Activated CD8-positive, alpha-beta T cell treated with anti-CD3 and anti-CD28 coated beads, Interleukin-2, amount 10 ng/mL, durations not matched to agents 7 days and 5 days (primary cell): ENCODE results near the gene RABGEF1. TPM values are rescaled to one million over a fixed set of nuclear protein-coding genes. Genes with fewer than 3 reads are reported as not detected.
"Not testable (repeated sequence)": the region's sequence is repeated elsewhere in the genome, so short reads cannot be mapped to it uniquely, and the experiment has no call there.

Experiments
- ATAC-seq: fragments of 150-1000 bp; cut with Tn5 transposase; one replicate; pipeline ENCODE4 v1.10.0; 2021; ENCODE audit warnings: moderate library complexity
- CTCF ChIA-PET: fragments of 350-600 bp; sonication (Branson Sonifier 250); formaldehyde crosslinking; loops from one replicate; lab custom pipeline; 2021; ENCODE audit warnings: antibody characterized with exemption; lab: Charles Lee
- POLR2A ChIA-PET: fragments of 350-600 bp; sonication (Branson Sonifier 250); formaldehyde crosslinking; loops from one replicate; lab custom pipeline; 2021; ENCODE audit warnings: antibody characterized with exemption; lab: Charles Lee
- DNase-seq: peaks from one replicate; pipeline ENCODE4 v3.0.0-alpha.2; 2020
- H3K27ac Mint-ChIP-seq: one replicate; pipeline ENCODE4 v1.8.0; 2021; ENCODE audit warnings: mild to moderate bottlenecking, mixed read lengths
- H3K27me3 Mint-ChIP-seq: one replicate; pipeline ENCODE4 v1.8.0; 2021; ENCODE audit warnings: low read depth, mixed read lengths
- H3K36me3 Mint-ChIP-seq: one replicate; pipeline ENCODE4 v1.8.0; 2021; ENCODE audit warnings: low read depth, mixed read lengths
- H3K4me1 Mint-ChIP-seq: one replicate; pipeline ENCODE4 v1.8.0; 2021; ENCODE audit warnings: low read depth, mixed read lengths
- H3K4me3 Mint-ChIP-seq: one replicate; pipeline ENCODE4 v1.8.0; 2021; ENCODE audit warnings: mild to moderate bottlenecking, mixed read lengths
- H3K9me3 Mint-ChIP-seq: one replicate; pipeline ENCODE4 v1.8.0; 2022; ENCODE audit warnings: mixed read lengths; ENCODE audit not compliant: insufficient read depth
- total RNA-seq, 2 experiments: library from RNA; stranded (reverse); gene quantifications; one replicate each; pipeline ENCODE4 v1.2.3, GENCODE V29; 2021

RABGEF1 gene
- total RNA-seq: 10 to 100 TPM; 23.2 to 23.8 TPM

DNA sequence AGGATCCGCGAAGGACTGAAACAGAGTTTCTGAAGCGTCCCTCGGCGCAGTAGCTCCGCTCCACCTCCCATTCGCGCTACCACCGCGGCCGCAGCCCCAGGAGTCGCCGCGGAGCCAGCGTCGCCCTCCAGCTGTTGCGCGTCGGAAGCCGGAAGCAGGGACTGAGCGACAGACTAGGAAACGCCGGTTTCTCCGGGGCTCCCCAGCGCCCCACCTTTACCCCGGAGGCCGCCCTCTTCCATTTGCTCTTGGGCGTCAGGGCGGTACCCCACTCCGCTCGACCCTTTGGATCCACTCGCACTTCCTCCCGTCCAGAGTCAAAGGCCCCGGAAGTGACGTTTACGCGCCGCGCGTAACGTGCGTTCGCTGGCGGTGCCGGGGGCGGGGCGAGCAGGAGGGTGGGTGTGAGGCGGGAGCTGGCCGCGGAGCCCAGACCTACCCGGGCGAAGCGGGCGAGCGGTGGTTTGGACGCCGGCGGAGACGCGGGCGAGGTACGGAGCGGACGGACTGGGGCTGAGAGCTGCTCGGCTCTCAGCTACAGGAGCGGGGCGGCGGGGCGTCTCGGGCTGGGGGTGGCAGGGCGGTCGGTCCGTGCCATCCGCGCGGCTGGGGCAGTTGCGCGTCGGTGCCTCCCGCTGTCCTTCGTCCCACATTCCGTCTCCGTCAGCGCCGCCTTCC lies at the start of gene RABGEF1:
Gene RABGEF1 (plus strand): TSS at position 432 of the 678 bp plus-strand sequence. CDS start 31,167 bp downstream, outside the sequence.
- ATAC-seq: peak; percentile 97
- peak within 1 kb of the TSS; percentile 99 for H3K27ac Mint-ChIP-seq
- DNase-seq: peak; percentile 98
- H3K9me3 Mint-ChIP-seq: no peaks in the 10 kb centered on the region
- H3K36me3 Mint-ChIP-seq: peaks cover 23% of the 10 kb centered on the region
- no peaks in the 10 kb centered on the region for H3K27me3 Mint-ChIP-seq
- CTCF ChIA-PET: interaction anchor here (0.7 to 0.8 kb wide), 2 partner anchors 23 to 183 kb away, joined by 3 to 4 read pairs; no protein-coding TSS in a partner anchor
- peak within 1 kb of the TSS; percentile 98 for H3K4me3 Mint-ChIP-seq
- peaks cover 21% of the 10 kb centered on the region for H3K4me1 Mint-ChIP-seq
- POLR2A ChIA-PET: interaction anchor here (0.5 to 1.4 kb wide), 12 partner anchors 15 to 253 kb away, joined by 3 to 7 read pairs (median 3); no protein-coding TSS in a partner anchor

DNA sequence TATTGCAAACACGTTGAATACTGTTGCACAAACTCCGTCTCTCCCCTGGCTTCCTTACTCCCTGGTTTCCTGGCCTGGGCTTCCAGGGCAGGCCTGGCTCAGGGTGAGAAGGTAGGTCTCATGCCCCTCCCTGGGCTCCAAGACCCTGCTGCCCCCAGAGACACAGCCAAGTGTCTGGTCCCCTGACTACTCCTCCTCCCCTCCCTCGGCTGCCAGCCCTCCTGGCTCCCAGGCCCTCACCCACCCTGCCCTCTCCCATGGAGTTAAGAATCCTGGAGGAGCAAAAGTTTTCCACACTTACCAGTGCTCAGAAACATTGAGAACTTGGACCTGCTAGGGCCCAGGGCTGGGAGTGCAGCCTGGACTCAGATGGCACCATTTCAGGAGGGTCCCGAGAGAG lies 47.2 kb upstream of the RABGEF1 start:
- no peak for DNase-seq
- CTCF ChIA-PET: no interaction called here
- Mint-ChIP-seq H3K36me3 (peaks cover 1% of the 10 kb centered on the region), H3K4me3 (no peak overlapping the region), H3K27me3 (no peaks in the 10 kb centered on the region), H3K27ac (no peak overlapping the region), H3K9me3 (peaks cover 3% of the 10 kb centered on the region), H3K4me1 (no peaks in the 10 kb centered on the region)
- POLR2A ChIA-PET: no interaction called here
- no peak for ATAC-seq

DNA sequence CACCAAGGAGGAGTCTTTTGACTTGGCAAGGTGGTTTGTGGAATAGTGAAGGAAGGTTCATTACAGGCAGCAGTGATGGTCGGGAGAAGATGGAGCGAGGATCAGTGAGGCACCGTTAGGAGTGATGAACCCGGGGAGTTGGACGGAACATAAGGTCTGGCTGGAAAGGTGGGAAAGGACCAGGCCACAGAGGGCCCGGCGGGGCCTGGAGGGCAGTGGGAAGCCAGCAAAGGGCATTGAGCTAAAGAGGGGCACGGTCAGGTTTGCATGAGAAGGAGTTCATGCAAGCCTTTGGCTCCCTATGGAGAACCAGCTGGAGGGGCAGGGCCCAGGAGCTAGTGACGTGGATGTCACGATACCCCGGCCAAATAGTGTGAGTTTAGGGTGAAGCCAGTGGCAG lies 46.2 kb upstream of the RABGEF1 start:
- DNase-seq (no peak), ATAC-seq (no peak)
- ChIA-PET CTCF (no interaction called here), POLR2A (no interaction called here)
- Mint-ChIP-seq H3K36me3 (no peaks in the 10 kb centered on the region), H3K4me3 (no peak overlapping the region), H3K4me1 (no peaks in the 10 kb centered on the region), H3K27ac (no peak overlapping the region), H3K9me3 (no peaks in the 10 kb centered on the region), H3K27me3 (no peaks in the 10 kb centered on the region)

DNA sequence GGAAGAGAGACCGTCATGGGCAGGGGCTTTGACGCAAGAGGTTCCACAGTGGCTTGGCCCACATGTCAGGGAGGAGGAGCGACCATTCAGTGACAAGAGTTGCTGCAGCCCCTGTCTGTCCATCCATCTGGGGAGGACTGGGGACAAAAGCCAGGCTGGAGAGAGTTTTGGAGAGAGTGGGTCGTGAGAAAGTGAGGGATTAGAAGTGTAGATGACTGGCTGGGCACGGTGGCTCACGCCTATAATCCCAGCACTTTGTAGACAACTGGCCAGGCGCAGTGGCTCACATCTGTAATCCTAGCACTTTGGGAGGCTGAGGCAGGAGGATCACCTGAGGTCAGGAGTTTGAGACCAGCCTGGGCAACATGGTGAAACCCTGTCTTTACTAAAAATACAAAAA lies 45.1 kb upstream of the RABGEF1 start:
- H3K4me3 Mint-ChIP-seq, CTCF ChIA-PET, POLR2A ChIA-PET: not testable (repeated sequence)

DNA sequence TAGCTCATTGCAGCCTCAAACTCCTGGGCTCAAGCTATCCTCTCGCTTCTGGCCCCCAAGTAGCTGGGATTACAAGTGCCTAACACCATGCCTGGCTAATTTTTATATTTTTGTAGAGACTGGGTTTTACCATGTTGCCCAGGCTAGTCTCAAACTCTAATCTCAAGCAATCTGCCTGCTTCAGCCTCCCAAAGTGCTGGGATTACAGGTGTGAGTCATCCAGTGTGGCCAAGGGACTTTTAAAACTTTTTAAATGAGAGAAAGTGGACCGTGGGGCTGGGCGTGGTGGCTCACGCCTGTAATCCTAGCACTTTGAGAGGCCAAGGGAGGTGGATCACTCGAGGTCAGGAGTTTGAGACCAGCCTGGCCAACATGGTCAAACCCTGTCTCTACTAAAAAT lies 44.4 kb upstream of the RABGEF1 start:
- H3K27me3 Mint-ChIP-seq, H3K9me3 Mint-ChIP-seq, CTCF ChIA-PET, H3K4me1 Mint-ChIP-seq, DNase-seq, H3K36me3 Mint-ChIP-seq, POLR2A ChIA-PET, H3K27ac Mint-ChIP-seq, H3K4me3 Mint-ChIP-seq, ATAC-seq: not testable (repeated sequence)

More for the DNA sequence above, 45.1 kb upstream of the RABGEF1 start:
- DNase-seq, H3K9me3 Mint-ChIP-seq, H3K27ac Mint-ChIP-seq, H3K36me3 Mint-ChIP-seq, H3K4me1 Mint-ChIP-seq, ATAC-seq, H3K27me3 Mint-ChIP-seq: not testable (repeated sequence)

DNA sequence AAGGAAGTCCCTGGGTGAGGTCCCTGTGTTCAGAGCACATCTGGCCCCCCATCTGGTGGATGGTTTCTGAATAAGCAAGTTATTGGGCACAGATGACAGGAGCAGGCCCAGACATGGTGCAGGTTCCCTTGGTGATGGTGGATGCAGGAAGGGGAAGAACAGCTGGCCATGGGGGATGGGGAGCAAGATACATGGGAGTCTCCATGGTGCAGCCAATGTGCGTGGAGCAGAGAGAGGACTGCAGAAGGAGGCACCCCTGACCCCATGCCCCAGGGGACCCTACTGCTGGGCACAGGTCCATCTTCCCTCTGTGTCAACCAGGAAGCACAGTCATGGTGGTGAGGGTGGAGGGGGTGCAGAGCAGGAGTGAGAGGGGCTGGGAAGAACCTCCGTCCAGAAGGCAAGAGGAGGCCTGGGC lies 43.8 kb upstream of the RABGEF1 start:
- no peak overlapping the region for H3K4me3 Mint-ChIP-seq
- H3K4me1 Mint-ChIP-seq: no peaks in the 10 kb centered on the region
- H3K27me3 Mint-ChIP-seq: no peaks in the 10 kb centered on the region
- DNase-seq: no peak
- CTCF ChIA-PET: no interaction called here
- H3K9me3 Mint-ChIP-seq: no peaks in the 10 kb centered on the region
- H3K36me3 Mint-ChIP-seq: no peaks in the 10 kb centered on the region
- H3K27ac Mint-ChIP-seq: no peak overlapping the region
- POLR2A ChIA-PET: no interaction called here
- no peak for ATAC-seq

DNA sequence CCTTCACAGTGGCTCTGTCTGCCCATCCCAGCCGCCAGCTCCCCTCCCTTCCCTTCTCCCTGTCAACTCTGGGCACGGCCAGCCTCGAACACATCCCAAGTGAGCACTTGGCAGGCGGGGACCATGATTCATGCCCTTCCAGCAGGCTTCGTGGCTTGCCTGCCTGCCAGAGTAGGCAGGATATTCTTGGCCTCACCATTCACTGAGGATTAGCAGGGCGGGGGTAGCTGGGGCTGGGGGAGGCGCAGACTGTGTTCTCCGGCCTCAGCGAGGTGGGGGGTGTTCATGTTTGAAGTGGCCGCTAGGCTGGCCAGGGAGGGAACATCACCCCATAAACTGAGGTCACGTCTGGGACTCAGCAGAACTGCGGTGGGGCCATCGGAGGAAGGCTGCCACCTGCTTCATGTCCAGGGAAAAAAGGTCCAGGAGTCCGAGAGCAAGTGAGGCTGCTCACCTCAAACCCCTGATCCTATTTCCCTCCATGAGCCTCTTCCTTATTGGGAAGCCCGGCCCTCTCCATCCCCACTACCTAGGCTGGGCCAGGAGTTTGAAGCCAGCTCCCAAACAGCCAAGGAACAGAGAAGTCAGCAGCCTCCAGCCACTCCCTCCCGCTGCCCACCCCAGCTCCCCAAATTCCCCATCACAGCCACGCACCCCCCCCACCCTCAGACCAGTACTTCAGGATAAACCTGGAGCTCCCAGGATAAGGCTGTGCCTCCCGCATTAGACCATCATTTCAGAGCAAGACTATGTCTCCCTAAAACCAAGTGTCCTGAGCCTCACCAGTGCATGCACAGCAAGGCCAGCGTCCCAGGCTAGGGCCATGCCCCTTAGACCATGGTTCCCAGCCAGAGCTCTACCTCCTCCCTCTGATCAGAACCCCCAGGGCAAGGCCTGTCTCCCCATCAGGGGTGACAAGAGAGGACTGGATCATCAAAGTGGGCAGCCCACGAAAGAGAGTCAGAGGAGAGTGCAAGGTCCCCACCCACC lies 42.8 kb upstream of the RABGEF1 start:
- no peak for DNase-seq
- H3K4me1 Mint-ChIP-seq: no peaks in the 10 kb centered on the region
- CTCF ChIA-PET: no interaction called here
- no peak overlapping the region for H3K4me3 Mint-ChIP-seq
- no peaks in the 10 kb centered on the region for H3K9me3 Mint-ChIP-seq
- POLR2A ChIA-PET: no interaction called here
- no peaks in the 10 kb centered on the region for H3K36me3 Mint-ChIP-seq
- H3K27ac Mint-ChIP-seq: no peak overlapping the region
- no peaks in the 10 kb centered on the region for H3K27me3 Mint-ChIP-seq
- ATAC-seq: no peak

DNA sequence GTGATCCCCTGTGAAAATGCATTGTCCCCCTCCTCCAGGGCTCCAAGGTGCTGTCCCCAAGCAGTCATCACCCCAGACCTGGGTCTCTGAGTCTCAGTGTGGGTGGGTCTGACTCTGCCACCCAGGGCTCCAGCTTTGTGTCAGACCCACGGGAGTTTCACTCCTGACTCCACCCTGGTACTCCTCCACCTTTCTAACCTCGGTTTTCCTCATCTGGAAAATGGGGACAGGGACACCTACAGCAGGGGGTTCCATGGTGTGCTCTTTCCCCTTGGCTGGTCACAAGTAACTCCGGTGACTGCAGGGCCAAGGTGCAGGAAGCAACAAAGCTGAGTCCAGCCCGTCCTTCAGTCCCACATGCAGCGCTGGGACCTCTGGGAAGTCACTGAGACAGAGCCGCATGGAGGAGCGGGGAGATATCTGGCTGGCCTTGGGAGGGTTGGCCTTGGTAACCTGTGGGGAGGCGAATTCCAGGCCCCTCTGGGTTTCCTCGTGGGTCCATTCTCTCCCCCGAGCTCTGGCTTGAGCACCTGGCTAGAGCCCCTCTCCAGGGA lies 41.8 kb upstream of the RABGEF1 start:
- ATAC-seq (no peak), DNase-seq (no peak)
- Mint-ChIP-seq H3K27me3 (no peaks in the 10 kb centered on the region), H3K4me3 (no peak overlapping the region), H3K9me3 (no peaks in the 10 kb centered on the region), H3K27ac (no peak overlapping the region), H3K4me1 (no peaks in the 10 kb centered on the region), H3K36me3 (no peaks in the 10 kb centered on the region)
- ChIA-PET POLR2A (no interaction called here), CTCF (no interaction called here)

DNA sequence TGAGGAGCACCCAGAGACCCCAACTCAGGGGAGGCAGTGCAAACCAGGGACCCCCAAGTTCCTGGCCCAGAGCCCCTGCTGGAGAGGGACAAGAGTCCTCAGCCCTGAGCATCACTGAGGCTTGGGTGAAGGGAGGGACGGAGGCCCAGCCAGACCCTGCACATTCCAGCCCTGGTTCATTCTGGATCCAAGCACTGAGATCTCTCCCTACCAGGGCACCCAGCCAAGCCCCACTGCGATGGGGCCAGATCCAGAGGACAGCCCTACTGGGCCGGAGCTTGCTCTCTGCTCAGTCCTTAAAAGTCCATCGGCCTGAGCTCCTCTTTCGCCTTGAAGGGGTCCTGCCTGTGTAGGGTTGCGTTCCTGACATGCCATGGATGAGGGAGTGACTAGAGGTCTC lies 40.5 kb upstream of the RABGEF1 start:
- no peaks in the 10 kb centered on the region for H3K9me3 Mint-ChIP-seq
- no peaks in the 10 kb centered on the region for H3K36me3 Mint-ChIP-seq
- CTCF ChIA-PET: no interaction called here
- ATAC-seq: no peak
- no peak for DNase-seq
- H3K27ac Mint-ChIP-seq: no peak overlapping the region
- no peaks in the 10 kb centered on the region for H3K4me1 Mint-ChIP-seq
- POLR2A ChIA-PET: no interaction called here
- H3K27me3 Mint-ChIP-seq: no peaks in the 10 kb centered on the region
- H3K4me3 Mint-ChIP-seq: no peak overlapping the region

DNA sequence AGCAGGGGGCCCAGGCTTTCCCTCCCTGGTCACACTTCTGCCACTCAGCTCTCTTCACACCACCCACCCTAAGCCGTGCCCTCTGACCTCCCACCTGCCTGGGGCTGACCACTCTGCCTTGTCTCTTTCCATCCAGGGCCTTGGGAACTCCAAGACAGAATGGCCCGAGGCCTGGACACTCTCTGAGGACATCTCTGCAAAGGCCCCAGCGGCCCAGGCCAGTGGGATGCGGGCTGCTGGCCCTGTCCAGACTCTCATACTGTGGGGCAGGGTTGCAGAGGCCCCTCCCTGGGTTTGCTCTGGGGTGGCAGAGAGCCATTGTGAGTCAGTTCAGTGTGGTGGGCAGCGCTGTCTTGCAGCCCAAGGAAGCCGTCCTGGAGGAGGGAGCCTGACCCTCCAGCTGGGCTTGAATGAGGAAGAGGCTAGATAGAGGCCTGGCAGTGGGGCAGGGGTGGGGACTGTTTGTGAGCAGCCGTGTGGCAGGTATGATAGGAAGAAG lies 39.9 kb upstream of the RABGEF1 start:
- Mint-ChIP-seq H3K9me3 (no peaks in the 10 kb centered on the region), H3K4me1 (no peaks in the 10 kb centered on the region), H3K27ac (no peak overlapping the region), H3K4me3 (no peak overlapping the region), H3K27me3 (no peaks in the 10 kb centered on the region), H3K36me3 (no peaks in the 10 kb centered on the region)
- no peak for DNase-seq
- ChIA-PET POLR2A (no interaction called here), CTCF (no interaction called here)
- ATAC-seq: no peak

DNA sequence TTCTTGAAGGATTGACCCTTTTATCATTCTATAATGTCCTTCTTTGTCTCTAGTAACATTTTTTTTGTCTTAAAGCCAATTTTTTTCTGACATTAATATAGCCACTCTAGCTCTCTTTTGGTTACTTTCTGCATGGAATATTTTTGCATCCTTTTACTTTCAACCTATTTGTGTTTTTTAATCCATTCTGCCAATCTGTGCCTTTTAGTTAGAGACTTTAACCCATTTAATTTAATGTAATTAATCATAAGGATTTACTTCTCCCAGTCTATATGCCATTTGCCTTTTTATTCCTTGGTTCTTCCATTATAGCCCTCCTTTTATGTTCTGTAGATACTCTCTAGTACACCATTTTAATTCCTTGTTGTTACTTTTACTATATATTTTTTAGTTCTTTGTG lies 32.7 kb upstream of the RABGEF1 start:
- peaks cover 8% of the 10 kb centered on the region for H3K36me3 Mint-ChIP-seq

More for the DNA sequence above, 32.7 kb upstream of the RABGEF1 start:
- ATAC-seq: no peak
- Mint-ChIP-seq H3K9me3 (peaks cover 7% of the 10 kb centered on the region), H3K27me3 (no peaks in the 10 kb centered on the region), H3K4me3 (no peak overlapping the region), H3K4me1 (no peaks in the 10 kb centered on the region), H3K27ac (no peak overlapping the region)
- no peak for DNase-seq
- ChIA-PET POLR2A (no interaction called here), CTCF (no interaction called here)
